H1 (cell line): ENCODE data around the gene SYTL1. TPM values are rescaled to one million over a fixed set of nuclear protein-coding genes. Genes with fewer than 3 reads are reported as not detected.
A peak's percentile ranks its signal among the peaks of the same experiment; 100 is the strongest.

Experiments
- CTCF ChIA-PET: fragments of 300-600 bp; sonication (Branson Sonifier 250); formaldehyde crosslinking; loops from one replicate; lab custom pipeline; 2021; ENCODE audit not compliant: partially characterized antibody; lab: Charles Lee
- POLR2A ChIA-PET: fragments of 300-600 bp; sonication (Branson Sonifier 250); formaldehyde crosslinking; loops from one replicate; lab custom pipeline; 2021; ENCODE audit warnings: inconsistent platforms; ENCODE audit not compliant: partially characterized antibody; lab: Charles Lee
- DNase-seq, 2 experiments: peaks; one replicate each; pipeline versions ENCODE4 v3.0.0 to v3.0.0-alpha.2; 2010 to 2022; ENCODE audit warnings: low spot score in 2 of 2, low read depth in 1 of 2, mixed read lengths in 1 of 2
- FAIRE-seq: peaks from 2 replicates; lab custom pipeline; 2011; peaks lifted over from hg19 to GRCh38; lab: Jason Lieb, UNC
- H2AFZ ChIP-seq: 2 replicates; pipeline ENCODE4 v1.8.1; 2012; ENCODE audit warnings: low read length, inconsistent platforms
- H2AK5ac ChIP-seq: 2 replicates; pipeline ENCODE4 v1.6.1; 2013; ENCODE audit warnings: low read depth, low read length
- H2BK120ac ChIP-seq: replicated peaks from 2 replicates; pipeline ENCODE3; 2013; ENCODE audit warnings: low read depth, low read length, inconsistent platforms
- H2BK12ac ChIP-seq: 2 replicates; pipeline ENCODE4 v1.6.1; 2013; ENCODE audit warnings: low read depth, low read length
- H2BK15ac ChIP-seq: 2 replicates; pipeline ENCODE4 v1.6.1; 2013; ENCODE audit warnings: low read length
- H2BK20ac ChIP-seq: 2 replicates; pipeline ENCODE4 v1.6.1; 2013; ENCODE audit warnings: low read length
- H2BK5ac ChIP-seq: 2 replicates; pipeline ENCODE4 v1.6.1; 2013; ENCODE audit warnings: low read depth, low read length
- H3K14ac ChIP-seq: 2 replicates; pipeline ENCODE4 v1.6.1; 2013; ENCODE audit warnings: inconsistent platforms; ENCODE audit not compliant: insufficient read length
- H3K18ac ChIP-seq: 2 replicates; pipeline ENCODE4 v1.6.1; 2013; ENCODE audit warnings: low read length; ENCODE audit errors: extremely low read depth
- H3K23ac ChIP-seq: 2 replicates; pipeline ENCODE4 v1.6.1; 2013; ENCODE audit warnings: inconsistent platforms; ENCODE audit not compliant: insufficient read length
- H3K23me2 ChIP-seq: 2 replicates; pipeline ENCODE4 v1.6.1; 2013; ENCODE audit warnings: low read depth, low read length
- H3K27ac ChIP-seq: 2 replicates; pipeline ENCODE4 v1.6.1; 2011; ENCODE audit warnings: low read depth, low read length, inconsistent platforms
- H3K27me3 ChIP-seq, 4 experiments: replicated peaks in 1 of 4; 1 replicate in 1 of 4; 2 replicates in 3 of 4; pipeline versions ENCODE4 v1.6.1 to v1.8.1; 2011 to 2013; ENCODE audit warnings: low read length in 3 of 4, mild to moderate bottlenecking in 3 of 4, inconsistent platforms in 2 of 4, mixed read lengths in 2 of 4, moderate library complexity in 1 of 4; ENCODE audit not compliant: control insufficient read depth in 3 of 4, insufficient read depth in 3 of 4; ENCODE audit errors: extremely low read depth in 1 of 4
- H3K36me3 ChIP-seq, 4 experiments: 2 replicates each; pipeline versions ENCODE4 v1.6.1 to v1.8.1; 2011 to 2013; ENCODE audit warnings: mild to moderate bottlenecking in 4 of 4, low read length in 3 of 4, moderate library complexity in 2 of 4, control low read depth in 1 of 4, inconsistent platforms in 1 of 4; ENCODE audit not compliant: insufficient read depth in 4 of 4, control insufficient read depth in 2 of 4
- H3K4ac ChIP-seq: replicated peaks from 2 replicates; pipeline ENCODE3; 2013; ENCODE audit warnings: low read length, low read depth, mixed read lengths, inconsistent platforms; ENCODE audit not compliant: insufficient read length
- H3K4me1 ChIP-seq, 4 experiments: replicated peaks in 1 of 4; 1 replicate in 1 of 4; 2 replicates in 3 of 4; pipeline versions ENCODE4 v1.6.1 to v1.8.1; 2011 to 2013; ENCODE audit warnings: low read length in 3 of 4, inconsistent platforms in 2 of 4, mixed read lengths in 1 of 4; ENCODE audit not compliant: insufficient read depth in 4 of 4, control insufficient read depth in 3 of 4
- H3K4me2 ChIP-seq, 2 experiments: 2 replicates each; pipeline versions ENCODE4 v1.6.1 to v1.8.1; 2011 to 2013; ENCODE audit warnings: low read depth in 2 of 2, low read length in 2 of 2, control low read depth in 1 of 2, inconsistent platforms in 1 of 2, mild to moderate bottlenecking in 1 of 2; ENCODE audit not compliant: insufficient read depth in 1 of 2
- H3K4me3 ChIP-seq, 4 experiments: fragments of 200-600, 300-600 bp in 1 of 4; sonication (generic), shearing (Covaris generic), sonication (Bioruptor Twin) in 1 of 4; 2 replicates each; pipeline versions ENCODE4 v1.5.1 to v1.8.1; 2011 to 2016; ENCODE audit warnings: low read length in 4 of 4, low read depth in 3 of 4, control low read depth in 2 of 4, inconsistent platforms in 2 of 4, mild to moderate bottlenecking in 2 of 4, mixed read lengths in 1 of 4, moderate library complexity in 1 of 4; ENCODE audit not compliant: insufficient read depth in 2 of 4; ENCODE audit errors: extremely low read depth in 1 of 4
- H3K56ac ChIP-seq: replicated peaks from 2 replicates; pipeline ENCODE3; 2013; ENCODE audit warnings: low read depth, mild to moderate bottlenecking, mixed read lengths, low read length, inconsistent platforms; ENCODE audit not compliant: insufficient read length
- H3K79me1 ChIP-seq: 2 replicates; pipeline ENCODE4 v1.6.1; 2013; ENCODE audit warnings: low read depth, low read length, control low read depth
- H3K79me2 ChIP-seq, 2 experiments: 2 replicates each; pipeline versions ENCODE4 v1.6.1 to v1.8.1; 2012 to 2013; ENCODE audit warnings: low read length in 2 of 2, mild to moderate bottlenecking in 2 of 2, inconsistent platforms in 1 of 2; ENCODE audit not compliant: insufficient read depth in 2 of 2, control insufficient read depth in 1 of 2
- H3K9ac ChIP-seq, 4 experiments: replicated peaks in 1 of 4; 1 replicate in 1 of 4; 2 replicates in 3 of 4; pipeline versions ENCODE4 v1.6.1 to v1.8.1; 2011 to 2013; ENCODE audit warnings: low read depth in 3 of 4, low read length in 3 of 4, control low read depth in 2 of 4, mild to moderate bottlenecking in 2 of 4, moderate library complexity in 2 of 4, inconsistent platforms in 1 of 4; ENCODE audit errors: extremely low read depth in 1 of 4
- H3K9me3 ChIP-seq, 2 experiments: 2 replicates each; pipeline versions ENCODE4 v1.6.1 to v1.8.1; 2012 to 2013; ENCODE audit warnings: mild to moderate bottlenecking in 2 of 2, moderate library complexity in 2 of 2, control low read depth in 1 of 2, inconsistent platforms in 1 of 2, low read depth in 1 of 2, low read length in 1 of 2, mixed read lengths in 1 of 2; ENCODE audit not compliant: insufficient read depth in 2 of 2
- H4K20me1 ChIP-seq, 2 experiments: replicated peaks in 1 of 2; 2 replicates each; pipeline versions ENCODE3 to v1.8.1; 2011 to 2013; ENCODE audit warnings: inconsistent platforms in 2 of 2, low read length in 2 of 2, mild to moderate bottlenecking in 1 of 2; ENCODE audit not compliant: insufficient read depth in 2 of 2, control insufficient read depth in 1 of 2
- H4K5ac ChIP-seq: 2 replicates; pipeline ENCODE4 v1.6.1; 2013; ENCODE audit warnings: low read length, low read depth, mixed read lengths, inconsistent platforms; ENCODE audit not compliant: insufficient read length
- H4K8ac ChIP-seq: 2 replicates; pipeline ENCODE4 v1.8.0; 2013; ENCODE audit warnings: mild to moderate bottlenecking, moderate library complexity, low read length, inconsistent platforms; ENCODE audit not compliant: insufficient read depth; ENCODE audit errors: extremely low read depth
- H4K91ac ChIP-seq: replicated peaks from 2 replicates; pipeline ENCODE3; 2013; ENCODE audit warnings: low read length, mixed read lengths, inconsistent platforms; ENCODE audit not compliant: insufficient read length
- CBX5 ChIP-seq: fragments of 300-800, 300-1000 bp; sonication (generic); IDR thresholded peaks from 2 replicates; pipeline ENCODE4 v1.7.1; 2016; ENCODE audit warnings: antibody characterized with exemption, low read length, low read depth
- CHD1 ChIP-seq: IDR thresholded peaks from 2 replicates; pipeline ENCODE4 v1.6.1; 2012; ENCODE audit warnings: low read depth, low read length, improper control_type of control experiment
- CHD2 ChIP-seq: IDR thresholded peaks from 2 replicates; pipeline ENCODE4 v1.6.1; 2012; ENCODE audit warnings: low read length, improper control_type of control experiment
- CTBP2 ChIP-seq: IDR thresholded peaks from 2 replicates; pipeline ENCODE4 v1.7.0; 2011; ENCODE audit warnings: borderline replicate concordance, mild to moderate bottlenecking, moderate library complexity, mixed read lengths, low read length; ENCODE audit not compliant: insufficient read depth, insufficient read length
- KDM4A ChIP-seq: IDR thresholded peaks from one replicate; pipeline ENCODE4 v1.7.1; 2012; ENCODE audit warnings: low read depth, mild to moderate bottlenecking, moderate library complexity, low read length, inconsistent platforms; ENCODE audit not compliant: severe bottlenecking
- RBBP5 ChIP-seq: IDR thresholded peaks from 2 replicates; pipeline ENCODE4 v1.7.1; 2012; ENCODE audit warnings: low read depth, mild to moderate bottlenecking, inconsistent platforms, low read length, moderate library complexity, borderline replicate concordance
- SP1 ChIP-seq: IDR thresholded peaks from 2 replicates; pipeline ENCODE4 v1.6.1; 2011; ENCODE audit warnings: low read depth, low read length
- WGBS, 2 experiments: shearing (Covaris generic) in 1 of 2; methylation state at CpG; one replicate each; pipeline versions ENCODE4 v1.1.6 to v1.1.7; 2013 to 2015; ENCODE audit warnings: low lambda C conversion rate in 2 of 2, mixed read lengths in 2 of 2, inconsistent platforms in 1 of 2, low coverage in 1 of 2, missing lambda C conversion rate in 1 of 2; ENCODE audit not compliant: insufficient replicate concordance in 2 of 2, insufficient coverage in 1 of 2, insufficient read length in 1 of 2; ENCODE audit errors: extremely low coverage in 1 of 2, missing lambda C conversion rate in 1 of 2; 5-methylcytosine and 5-hydroxymethylcytosine counted together
- polyA plus RNA-seq, 7 experiments: library from polyadenylated mRNA; depleted of rRNA in 3 of 7; stranded (reverse) in 5 of 7; unstranded in 2 of 7; fragments of >200 nt in 5 of 7; fragments of 200-250 nt in 2 of 7; gene quantifications; 1 replicate in 5 of 7; 2 replicates in 1 of 7; 4 replicates in 1 of 7; pipeline versions ENCODE4 v1.2.1 to v1.2.3, GENCODE V29; 2011 to 2013; ENCODE audit warnings: missing spikeins in 2 of 7, mixed read lengths in 2 of 7
- total RNA-seq: library from RNA; stranded (reverse); fragmentation: NEBNext Ultra II Directional; extraction: Animal tissue kit (Norgen Biotek cat#: 25700); gene quantifications from 2 replicates; pipeline ENCODE4 v1.2.1, GENCODE V29; 2021
- TF ChIP-seq, protein P1 (sequence below), 3 experiments: IDR thresholded peaks; 1 replicate in 2 of 3; 2 replicates in 1 of 3; pipeline versions ENCODE4 v1.5.1 to v1.6.1; 2011; ENCODE audit warnings: low read length in 3 of 3, mild to moderate bottlenecking in 3 of 3, inconsistent platforms in 2 of 3, low read depth in 1 of 3, moderate library complexity in 1 of 3; ENCODE audit not compliant: insufficient read depth in 1 of 3; ENCODE audit errors: control extremely low read depth in 1 of 3

The SYTL1 gene
- total and polyA plus RNA-seq, 2 of the 8 experiments (the other 6 are each of a cell fraction or from before 2014, with no cell fraction given), result 6.4 to 19.5 TPM

DNA sequence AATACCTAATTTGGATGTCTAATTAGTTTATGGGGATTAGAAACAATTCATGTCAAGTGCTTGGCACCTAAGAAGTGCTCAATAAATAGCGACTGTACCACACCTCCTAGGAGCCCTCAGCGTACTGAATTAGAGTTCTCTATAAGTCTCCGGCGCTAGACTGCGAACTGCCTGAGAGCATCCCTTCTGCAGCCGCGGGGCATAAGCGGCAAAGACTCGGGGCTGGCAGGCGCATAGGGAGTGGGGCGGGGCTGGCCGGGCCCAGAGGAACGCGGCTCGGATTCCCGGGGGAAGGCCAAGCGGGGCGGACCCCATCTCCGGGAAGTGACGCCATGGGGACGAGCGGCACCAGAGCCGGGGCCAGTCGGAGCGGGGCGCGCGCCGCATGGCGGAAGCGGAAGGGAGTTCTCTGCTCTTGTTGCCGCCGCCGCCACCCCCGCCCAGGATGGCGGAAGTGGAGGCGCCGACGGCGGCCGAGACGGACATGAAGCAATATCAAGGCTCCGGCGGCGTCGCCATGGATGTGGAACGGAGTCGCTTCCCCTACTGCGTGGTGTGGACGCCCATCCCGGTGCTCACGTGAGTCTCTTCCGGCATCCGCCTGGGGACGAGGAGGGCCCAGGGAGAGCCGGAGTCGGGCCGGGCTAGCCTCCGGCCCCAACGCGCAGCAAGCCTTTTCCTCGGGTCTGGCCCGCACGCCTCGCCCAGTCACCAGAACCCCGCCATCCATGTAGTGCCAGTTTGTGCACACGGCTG, 19.8 kb upstream of the SYTL1 start, which contains the start of gene TMEM222:
Gene TMEM222 (plus strand): TSS at position 351 of the 756 bp plus-strand sequence. CDS start 35 bp downstream, at position 386.
- Histone ChIP-seq H3K36me3 (peaks cover 2 to 7% (median 6%) of the 10 kb centered on the region in 4 experiments; a peak in 7 of 8 replicates), H3K14ac (no peak within 1 kb of the TSS), H2AFZ (peak within 1 kb of the TSS; percentile 97; the same call in 1 of the 2 replicates), H3K18ac (peak within 1 kb of the TSS; percentile 88), H3K23ac (no peak within 1 kb of the TSS), H2AK5ac (no peak within 1 kb of the TSS), H3K27ac (peak within 1 kb of the TSS; percentile 86), H2BK5ac (peak within 1 kb of the TSS; percentile 98), H3K27me3 (no peaks in the 10 kb centered on the region; a peak in 2 of 7 replicates), H2BK120ac (no peak within 1 kb of the TSS), H3K56ac (peak within 1 kb of the TSS; percentile 71), H3K79me1 (peaks cover 5% of the 10 kb centered on the region; the same call in 1 of the 2 replicates), H4K20me1 (peaks cover 0 to 4% of the 10 kb centered on the region in 2 experiments), H4K8ac (peak within 1 kb of the TSS; percentile 98), H3K79me2 (peaks cover 4 to 43% of the 10 kb centered on the region in 2 experiments; a peak in 3 of 4 replicates), H3K9me3 (no peaks in the 10 kb centered on the region), H4K91ac (peak within 1 kb of the TSS; percentile 5), H3K9ac (peak within 1 kb of the TSS; percentile 91 to 96 (median 94)), H3K4me2 (peak within 1 kb of the TSS; percentile 73 to 86), H2BK15ac (peak within 1 kb of the TSS; percentile 83; the same call in 1 of the 2 replicates), H4K5ac (peak within 1 kb of the TSS; percentile 54), H3K4me1 (0 out of 7 replicates have a peak, but pooled peaks cover 0 to 8% (median 0%) of the 10 kb centered on the region in 4 experiments), H2BK12ac (peak within 1 kb of the TSS; percentile 29; the same call in 1 of the 2 replicates), H3K23me2 (peaks cover 7% of the 10 kb centered on the region; the same call in 1 of the 2 replicates), H2BK20ac (no peak within 1 kb of the TSS), H3K4ac (peak within 1 kb of the TSS; percentile 24), H3K4me3 (peak within 1 kb of the TSS; percentile 78 to 100 (median 98))
- 1% methylated on average over 59 of the region's 67 CpGs; no CpG with 5 or more reads in 1 of the 2 experiments for WGBS, 2 experiments
- FAIRE-seq (no peak), DNase-seq (peak; percentile 88 to 99)
- ChIA-PET CTCF (interaction anchor here (0.9 to 7.0 kb wide), 9 partner anchors 11 to 284 kb away, joined by 3 to 102 read pairs (median 9); partner anchors contain the start of gene CD164L2), POLR2A (interaction anchor here (0.6 to 2.1 kb wide), 13 partner anchors 7 to 303 kb away, joined by 3 to 13 read pairs (median 5); partner anchors contain the start of gene SYTL1)
- TF ChIP-seq SP1, result peak; percentile 48; the same call in 1 of the 2 replicates
- no peak for TF ChIP-seq CHD1
- TF ChIP-seq, protein P1, sequence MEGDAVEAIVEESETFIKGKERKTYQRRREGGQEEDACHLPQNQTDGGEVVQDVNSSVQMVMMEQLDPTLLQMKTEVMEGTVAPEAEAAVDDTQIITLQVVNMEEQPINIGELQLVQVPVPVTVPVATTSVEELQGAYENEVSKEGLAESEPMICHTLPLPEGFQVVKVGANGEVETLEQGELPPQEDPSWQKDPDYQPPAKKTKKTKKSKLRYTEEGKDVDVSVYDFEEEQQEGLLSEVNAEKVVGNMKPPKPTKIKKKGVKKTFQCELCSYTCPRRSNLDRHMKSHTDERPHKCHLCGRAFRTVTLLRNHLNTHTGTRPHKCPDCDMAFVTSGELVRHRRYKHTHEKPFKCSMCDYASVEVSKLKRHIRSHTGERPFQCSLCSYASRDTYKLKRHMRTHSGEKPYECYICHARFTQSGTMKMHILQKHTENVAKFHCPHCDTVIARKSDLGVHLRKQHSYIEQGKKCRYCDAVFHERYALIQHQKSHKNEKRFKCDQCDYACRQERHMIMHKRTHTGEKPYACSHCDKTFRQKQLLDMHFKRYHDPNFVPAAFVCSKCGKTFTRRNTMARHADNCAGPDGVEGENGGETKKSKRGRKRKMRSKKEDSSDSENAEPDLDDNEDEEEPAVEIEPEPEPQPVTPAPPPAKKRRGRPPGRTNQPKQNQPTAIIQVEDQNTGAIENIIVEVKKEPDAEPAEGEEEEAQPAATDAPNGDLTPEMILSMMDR (IDR thresholded peaks at IDR 0.05; ENCODE audit: control extremely low read depth in 1 of 3, insufficient read depth in 1 of 3, low read depth in 1 of 3, low read length in 3 of 3), result peak in 2 of 3 experiments; percentile 1 to 14; a peak in 2 of 4 replicates
- TF ChIP-seq KDM4A, result peak; percentile 73
- TF ChIP-seq CBX5, result no peak
- TF ChIP-seq CHD2, result no peak
- peak; percentile 54 for TF ChIP-seq CTBP2
- TF ChIP-seq RBBP5, result peak; percentile 80; the same call in 1 of the 2 replicates
